PFSK-1 (cell line): ENCODE data around the gene KIAA1958.

Experiments used
- FOXP2 ChIP-seq: optimal IDR thresholded peaks from 2 replicates; pipeline ENCODE3; 2011; ENCODE audit warnings: borderline replicate concordance, control low read depth, inconsistent platforms; ENCODE audit not compliant: insufficient read depth; ENCODE audit errors: extremely low read length, extremely low read depth
- POLR2AphosphoS5 ChIP-seq: IDR thresholded peaks from 2 replicates; pipeline ENCODE4 v1.6.1; 2012; ENCODE audit warnings: low read depth, mild to moderate bottlenecking, control low read depth, low read length, moderate library complexity
- SIN3A ChIP-seq: IDR thresholded peaks from 2 replicates; pipeline ENCODE4 v1.6.1; 2012; ENCODE audit warnings: mild to moderate bottlenecking, low read length, moderate library complexity, borderline replicate concordance; ENCODE audit not compliant: insufficient read depth
- TAF1 ChIP-seq: IDR thresholded peaks from 2 replicates; pipeline ENCODE4 v1.6.1; 2012; ENCODE audit warnings: low read length, control low read depth, borderline replicate concordance; ENCODE audit not compliant: insufficient read depth
- TF ChIP-seq, protein P1 (sequence below), 2 experiments: IDR thresholded peaks; 2 replicates each; pipeline versions ENCODE4 v1.6.1 to v1.8.0; 2011 to 2012; ENCODE audit warnings: low read depth in 2 of 2, low read length in 2 of 2, control low read depth in 1 of 2, inconsistent platforms in 1 of 2, mild to moderate bottlenecking in 1 of 2, moderate library complexity in 1 of 2; ENCODE audit not compliant: insufficient read depth in 1 of 2

The KIAA1958 gene

DNA sequence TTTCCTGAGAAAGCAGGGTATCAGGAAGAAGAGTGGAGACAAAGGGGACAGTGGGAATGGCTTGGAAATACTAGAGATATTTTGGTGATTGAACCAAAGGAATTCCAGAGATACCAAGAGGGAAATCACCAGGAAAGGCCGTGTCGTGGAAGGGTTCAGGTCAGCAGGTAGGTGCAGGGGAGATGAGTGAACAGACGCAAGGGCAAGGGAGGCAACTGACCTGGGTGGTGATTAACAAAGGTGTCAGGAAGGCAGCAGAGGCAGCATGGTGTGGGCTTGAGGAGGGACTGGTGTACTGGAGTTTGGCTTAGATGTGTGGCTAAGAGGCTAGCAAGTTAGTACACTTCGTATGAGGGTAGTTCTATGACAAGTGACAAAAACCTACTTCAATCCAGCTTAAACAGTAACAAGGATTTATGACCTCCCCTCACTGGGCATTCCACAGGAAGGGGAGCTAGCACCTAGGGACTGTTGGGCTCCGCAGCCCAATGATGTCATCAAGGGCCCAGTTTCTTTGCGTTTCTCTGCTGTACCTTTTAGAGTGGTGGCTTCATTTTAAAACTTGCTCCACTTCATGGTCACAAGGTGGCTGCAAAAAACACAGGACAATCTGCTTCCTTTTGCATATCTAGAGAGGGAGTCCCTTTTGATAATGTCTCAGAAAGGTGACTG, 194.2 kb downstream of the KIAA1958 start:
- TF ChIP-seq FOXP2, result no peak
- no peak for TF ChIP-seq SIN3A
- TF ChIP-seq, protein P1, sequence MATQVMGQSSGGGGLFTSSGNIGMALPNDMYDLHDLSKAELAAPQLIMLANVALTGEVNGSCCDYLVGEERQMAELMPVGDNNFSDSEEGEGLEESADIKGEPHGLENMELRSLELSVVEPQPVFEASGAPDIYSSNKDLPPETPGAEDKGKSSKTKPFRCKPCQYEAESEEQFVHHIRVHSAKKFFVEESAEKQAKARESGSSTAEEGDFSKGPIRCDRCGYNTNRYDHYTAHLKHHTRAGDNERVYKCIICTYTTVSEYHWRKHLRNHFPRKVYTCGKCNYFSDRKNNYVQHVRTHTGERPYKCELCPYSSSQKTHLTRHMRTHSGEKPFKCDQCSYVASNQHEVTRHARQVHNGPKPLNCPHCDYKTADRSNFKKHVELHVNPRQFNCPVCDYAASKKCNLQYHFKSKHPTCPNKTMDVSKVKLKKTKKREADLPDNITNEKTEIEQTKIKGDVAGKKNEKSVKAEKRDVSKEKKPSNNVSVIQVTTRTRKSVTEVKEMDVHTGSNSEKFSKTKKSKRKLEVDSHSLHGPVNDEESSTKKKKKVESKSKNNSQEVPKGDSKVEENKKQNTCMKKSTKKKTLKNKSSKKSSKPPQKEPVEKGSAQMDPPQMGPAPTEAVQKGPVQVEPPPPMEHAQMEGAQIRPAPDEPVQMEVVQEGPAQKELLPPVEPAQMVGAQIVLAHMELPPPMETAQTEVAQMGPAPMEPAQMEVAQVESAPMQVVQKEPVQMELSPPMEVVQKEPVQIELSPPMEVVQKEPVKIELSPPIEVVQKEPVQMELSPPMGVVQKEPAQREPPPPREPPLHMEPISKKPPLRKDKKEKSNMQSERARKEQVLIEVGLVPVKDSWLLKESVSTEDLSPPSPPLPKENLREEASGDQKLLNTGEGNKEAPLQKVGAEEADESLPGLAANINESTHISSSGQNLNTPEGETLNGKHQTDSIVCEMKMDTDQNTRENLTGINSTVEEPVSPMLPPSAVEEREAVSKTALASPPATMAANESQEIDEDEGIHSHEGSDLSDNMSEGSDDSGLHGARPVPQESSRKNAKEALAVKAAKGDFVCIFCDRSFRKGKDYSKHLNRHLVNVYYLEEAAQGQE (IDR thresholded peaks at IDR 0.05; ENCODE audit: insufficient read depth in 1 of 2, low read depth in 2 of 2, low read length in 2 of 2), result no peak
- TF ChIP-seq POLR2AphosphoS5, result no peak
- no peak for TF ChIP-seq TAF1

DNA sequence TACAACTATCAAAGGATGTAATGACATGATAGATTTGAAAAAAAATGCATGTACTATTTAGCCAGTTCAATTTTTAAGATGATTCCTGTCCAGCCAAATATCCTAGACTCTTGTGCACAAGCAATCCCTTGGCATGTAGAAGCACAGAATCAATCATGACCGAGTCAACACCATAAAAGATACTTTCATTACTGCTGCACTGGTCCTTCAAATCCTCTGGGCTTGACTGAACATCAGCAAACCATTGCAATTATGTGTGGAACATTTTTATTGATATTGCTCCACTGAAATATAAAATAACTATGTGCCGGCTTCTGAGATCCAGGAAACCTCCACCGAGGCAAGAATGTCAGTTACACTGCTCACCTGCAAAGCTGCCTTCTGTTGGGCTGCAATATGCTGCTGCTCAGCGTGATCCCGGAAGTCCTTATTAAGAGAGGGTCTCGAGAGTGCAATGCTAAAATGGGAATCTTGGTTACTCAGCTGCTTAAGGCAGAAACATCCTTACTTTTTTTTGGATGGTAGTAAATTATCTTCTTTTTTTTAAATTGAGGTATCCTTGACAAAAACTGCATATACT, 202.6 kb downstream of the KIAA1958 start:
- TF ChIP-seq FOXP2 (no peak), POLR2AphosphoS5 (no peak), SIN3A (no peak), TAF1 (no peak)
- TF ChIP-seq, protein P1 (IDR thresholded peaks at IDR 0.05; ENCODE audit: insufficient read depth in 1 of 2, low read depth in 2 of 2, low read length in 2 of 2), result no peak

DNA sequence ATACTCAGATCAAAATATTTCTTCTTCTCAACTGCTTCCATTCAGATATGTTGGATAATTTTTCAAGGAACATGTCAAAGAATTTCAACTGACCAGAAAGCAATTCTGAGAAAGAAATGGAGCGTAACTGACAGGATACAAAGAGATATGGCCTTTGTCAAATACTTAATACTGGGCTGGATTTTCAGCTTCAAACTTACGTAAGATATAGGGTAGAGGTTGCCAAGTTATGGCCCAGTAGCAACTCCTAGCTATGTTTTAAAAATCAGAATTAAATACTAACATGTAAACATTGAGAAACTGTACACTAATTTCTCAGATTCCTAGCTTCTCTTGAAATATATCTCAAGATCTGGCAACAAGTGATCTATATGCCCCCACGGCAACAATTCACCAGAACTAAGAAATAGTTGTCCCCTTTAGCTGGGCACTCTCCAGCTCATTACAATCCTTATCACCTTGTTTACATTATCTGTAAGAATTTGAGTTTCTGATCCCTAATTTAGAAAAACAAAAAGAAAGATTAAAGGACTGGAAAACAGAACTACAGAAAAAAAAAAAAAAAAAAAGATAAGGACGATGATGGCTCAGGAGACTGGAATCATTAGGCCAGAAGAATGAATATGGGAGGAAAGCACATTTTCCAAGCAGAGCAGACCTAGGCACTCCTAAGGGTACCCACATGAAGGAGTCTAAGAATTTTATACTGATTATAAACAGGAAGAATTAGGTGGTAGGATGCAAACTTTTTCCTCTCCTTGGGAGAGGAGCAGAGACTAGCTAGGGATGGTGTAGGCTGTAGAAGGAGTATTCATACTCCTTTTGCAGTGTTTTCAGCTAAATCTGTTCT, 208.3 kb downstream of the KIAA1958 start:
- no peak for TF ChIP-seq SIN3A
- no peak for TF ChIP-seq TAF1
- TF ChIP-seq, protein P1 (IDR thresholded peaks at IDR 0.05; ENCODE audit: insufficient read depth in 1 of 2, low read depth in 2 of 2, low read length in 2 of 2), result no peak
- no peak for TF ChIP-seq POLR2AphosphoS5
- no peak for TF ChIP-seq FOXP2

DNA sequence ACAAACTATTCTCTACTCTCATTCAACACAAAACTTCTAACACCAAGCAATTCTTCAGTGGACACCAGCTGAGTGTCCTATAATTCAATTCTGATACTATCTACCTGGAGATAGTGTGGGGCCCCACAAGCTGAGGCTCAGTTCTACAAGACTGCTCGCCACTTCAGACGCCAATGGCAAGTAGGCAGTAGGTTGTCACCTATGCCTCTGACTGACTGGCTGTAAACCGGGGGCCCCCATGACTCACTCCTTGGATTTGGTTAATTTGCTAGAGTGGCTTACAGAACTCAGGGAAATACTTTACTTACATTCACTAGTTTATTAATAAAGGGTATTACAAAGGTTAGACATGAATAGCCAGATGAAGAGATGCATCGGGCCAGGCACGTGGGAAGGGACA, 209.8 kb downstream of the KIAA1958 start:
- TF ChIP-seq FOXP2 (no peak), SIN3A (no peak), POLR2AphosphoS5 (no peak), TAF1 (no peak)
- TF ChIP-seq, protein P1 (IDR thresholded peaks at IDR 0.05; ENCODE audit: insufficient read depth in 1 of 2, low read depth in 2 of 2, low read length in 2 of 2), result no peak
